Psoas muscle (tissue), 8 donors: ENCODE results near the gene RAPH1. TPM values are rescaled to one million over a fixed set of nuclear protein-coding genes. Genes with fewer than 3 reads are reported as not detected.
A peak's percentile ranks its signal among the peaks of the same experiment; 100 is the strongest.

Experiments
- ATAC-seq, 4 donors: fragments of 200-7000 bp; cut with Tn5 transposase; one replicate each; pipeline ENCODE4 v1.9.1; 2020; ENCODE audit warnings: moderate library complexity in 3 of 4, mild to moderate bottlenecking in 2 of 4
- DNase-seq, 2 donors: peaks; one replicate each; pipeline ENCODE4 v3.0.0-alpha.2; 2020
- H3K27ac ChIP-seq: fragments of 200-600 bp; one replicate; pipeline ENCODE4 v1.8.0; 2022
- H3K27me3 ChIP-seq, 3 donors: fragments of 200-600 bp in 1 of 3; one replicate each; pipeline versions ENCODE4 v1.6.1 to v1.8.0; 2013 to 2022; ENCODE audit warnings: low read length in 2 of 3, mild to moderate bottlenecking in 2 of 3, moderate library complexity in 1 of 3; ENCODE audit not compliant: insufficient read depth in 3 of 3
- H3K36me3 ChIP-seq, 2 donors: fragments of 200-600 bp in 1 of 2; one replicate each; pipeline versions ENCODE4 v1.6.1 to v1.8.0; 2013 to 2022; ENCODE audit warnings: low read depth in 1 of 2, mild to moderate bottlenecking in 1 of 2, moderate library complexity in 1 of 2; ENCODE audit not compliant: insufficient read depth in 1 of 2
- H3K4me1 ChIP-seq: fragments of 200-600 bp; one replicate; pipeline ENCODE4 v1.8.0; 2022
- H3K4me3 ChIP-seq: fragments of 200-600 bp; one replicate; pipeline ENCODE4 v1.8.0; 2022; ENCODE audit warnings: mild to moderate bottlenecking
- H3K9me3 ChIP-seq: fragments of 200-600 bp; one replicate; pipeline ENCODE4 v1.8.0; 2022
- WGBS, 3 donors: extraction: QIAGEN DNeasy Blood & Tissue Kit; methylation state at CpG; one replicate each; pipeline versions ENCODE4 v1.1.6 to v1.1.7; 2013; 5-methylcytosine and 5-hydroxymethylcytosine counted together
- intact Hi-C, 2 donors: fragments of 100-400 bp; cut with DNase I; formaldehyde crosslinking; loops; one replicate each; pipeline versions ENCODE4 v1.11.0 to v1.14.2; 2022
- polyA plus RNA-seq, 3 donors: library from polyadenylated mRNA; stranded (reverse); fragments of 200-250 nt; gene quantifications; one replicate each; pipeline ENCODE4 v1.2.3, GENCODE V29; 2013
- total RNA-seq, 4 donors: library from RNA; stranded (reverse); fragmentation: NEBNext Ultra II Directional in 2 of 4; extraction: Animal tissue kit (Norgen Biotek cat#: 25700) in 2 of 4; gene quantifications; one replicate each; pipeline versions ENCODE4 v1.2.1 to v1.2.4, GENCODE V29; 2021 to 2023
- TF ChIP-seq, protein P1 (sequence below): fragments of 200-600 bp; IDR thresholded peaks from one replicate; pipeline ENCODE4 v1.8.0; 2022; ENCODE audit warnings: antibody characterized with exemption
- donor health status: healthy with polysubstance abuse.
- donor health status: DM: no; HTN: no; CAD: no; lungs with moderate emphysema.
- donor health status: Bipolar disorder and iron deficiency.
- donor health status: healthy.
- donor health status: DM: yes; HTN: yes; CAD: no.
- donor health status: DM: no; HTN: no; CAD: no.
- donor health status: DM: no; HTN: no; CAD: no.
- donor health status: DM: yes; HTN: yes; CAD: no.

RAPH1 gene
- total and polyA plus RNA-seq, 7 donors: 4.3 to 47.6 (median 21.9) TPM

DNA sequence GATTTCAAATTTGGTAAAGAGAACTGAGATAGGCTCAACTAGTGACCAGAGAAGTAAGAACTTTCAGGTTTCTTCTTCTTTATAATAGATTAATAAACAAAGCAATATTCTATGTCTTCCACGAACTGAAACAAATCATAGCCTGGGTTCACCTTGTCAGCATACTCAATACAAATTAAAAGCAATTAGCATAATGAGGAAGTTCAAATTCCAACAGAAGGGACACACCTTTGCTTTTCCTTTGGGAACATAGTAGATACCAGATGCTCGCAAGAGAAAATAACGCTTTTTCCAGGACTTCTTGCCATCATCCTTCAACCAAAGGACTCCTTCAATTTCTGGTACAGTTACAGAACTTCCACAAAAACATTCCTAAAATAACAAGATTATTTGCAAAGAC lies 79.9 kb downstream of the RAPH1 start:
- Histone ChIP-seq H3K4me3 (no peak overlapping the region), H3K36me3 (peaks cover 11 to 89% of the 10 kb centered on the region in 2 donors), H3K4me1 (no peaks in the 10 kb centered on the region), H3K27me3 (no peaks in the 10 kb centered on the region), H3K9me3 (no peaks in the 10 kb centered on the region), H3K27ac (no peak overlapping the region)
- ATAC-seq (no peak), DNase-seq (no peak)
- 73 to 75% (median 73%) methylated on average over 3 of the region's 3 CpGs for WGBS, 3 donors
- intact Hi-C loops: loop anchor here in 1 of 2 donors (10.0 kb wide), 1 partner anchor 220 kb away; the partner anchor contains the start of gene CYP20A1
- TF ChIP-seq, protein P1, sequence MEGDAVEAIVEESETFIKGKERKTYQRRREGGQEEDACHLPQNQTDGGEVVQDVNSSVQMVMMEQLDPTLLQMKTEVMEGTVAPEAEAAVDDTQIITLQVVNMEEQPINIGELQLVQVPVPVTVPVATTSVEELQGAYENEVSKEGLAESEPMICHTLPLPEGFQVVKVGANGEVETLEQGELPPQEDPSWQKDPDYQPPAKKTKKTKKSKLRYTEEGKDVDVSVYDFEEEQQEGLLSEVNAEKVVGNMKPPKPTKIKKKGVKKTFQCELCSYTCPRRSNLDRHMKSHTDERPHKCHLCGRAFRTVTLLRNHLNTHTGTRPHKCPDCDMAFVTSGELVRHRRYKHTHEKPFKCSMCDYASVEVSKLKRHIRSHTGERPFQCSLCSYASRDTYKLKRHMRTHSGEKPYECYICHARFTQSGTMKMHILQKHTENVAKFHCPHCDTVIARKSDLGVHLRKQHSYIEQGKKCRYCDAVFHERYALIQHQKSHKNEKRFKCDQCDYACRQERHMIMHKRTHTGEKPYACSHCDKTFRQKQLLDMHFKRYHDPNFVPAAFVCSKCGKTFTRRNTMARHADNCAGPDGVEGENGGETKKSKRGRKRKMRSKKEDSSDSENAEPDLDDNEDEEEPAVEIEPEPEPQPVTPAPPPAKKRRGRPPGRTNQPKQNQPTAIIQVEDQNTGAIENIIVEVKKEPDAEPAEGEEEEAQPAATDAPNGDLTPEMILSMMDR: no peak

DNA sequence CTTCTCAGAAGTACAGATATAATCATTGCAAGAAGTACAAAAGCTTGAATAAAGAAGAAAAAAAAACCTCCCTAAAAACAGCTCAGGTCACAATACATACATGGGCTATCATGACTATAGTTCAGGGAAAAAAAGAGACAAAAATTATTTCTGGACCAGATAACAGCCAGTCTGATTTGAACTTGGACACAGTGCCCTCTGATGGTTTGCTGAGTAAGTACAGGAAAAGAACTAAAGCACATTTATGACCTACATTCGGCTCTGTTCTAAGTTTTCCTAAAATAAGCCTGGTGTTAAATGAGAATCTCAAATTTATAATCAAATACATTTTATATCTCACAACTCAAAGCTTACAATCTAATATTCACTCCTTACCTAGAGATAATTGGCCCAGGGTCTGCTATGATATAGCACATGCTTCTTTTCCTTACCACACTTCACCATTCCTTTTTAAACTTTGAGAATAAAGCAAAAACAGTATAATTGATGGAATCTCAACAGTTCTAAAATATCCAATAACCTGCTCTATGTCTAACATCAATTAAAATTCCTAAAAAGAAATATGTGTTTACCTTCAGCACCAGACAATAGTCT lies 81.1 kb downstream of the RAPH1 start:
- no peak for DNase-seq
- intact Hi-C loops: loop anchor here in 1 of 2 donors (5.0 to 10.0 kb wide), 2 partner anchors 219 to 1952 kb away; partner anchors contain the start of gene CYP20A1
- H3K36me3 ChIP-seq: peaks cover 11 to 88% of the 10 kb centered on the region in 2 donors
- TF ChIP-seq, protein P1: peak; percentile 72
- H3K4me1 ChIP-seq: no peaks in the 10 kb centered on the region
- no peaks in the 10 kb centered on the region for H3K9me3 ChIP-seq
- WGBS, 3 donors: 0 to 4% (median 4%) methylated on average over 1 of the region's 1 CpG
- H3K4me3 ChIP-seq: no peak overlapping the region
- peak; percentile 53 to 93 (median 75) for ATAC-seq
- H3K27ac ChIP-seq: no peak overlapping the region
- H3K27me3 ChIP-seq: no peaks in the 10 kb centered on the region

DNA sequence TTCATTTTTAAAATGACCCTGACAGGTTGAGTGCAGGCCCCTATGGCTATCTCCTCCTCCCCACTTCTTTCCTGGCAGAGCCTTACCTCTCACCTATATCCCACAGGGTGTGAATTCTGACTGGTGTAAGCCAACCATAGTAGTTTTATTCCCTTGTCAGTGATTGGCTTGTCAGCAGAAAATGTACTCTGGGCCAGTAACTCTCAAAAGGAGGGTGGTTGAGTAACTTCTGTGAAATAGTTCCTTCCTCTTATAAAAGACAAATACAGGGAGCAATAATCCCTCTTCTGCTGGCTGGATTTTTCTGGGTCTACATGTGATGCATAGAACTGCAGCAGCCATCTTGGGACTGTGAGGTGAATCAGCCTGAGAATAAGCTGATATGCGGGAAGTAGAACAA lies 83.4 kb downstream of the RAPH1 start:
- Histone ChIP-seq H3K27ac (no peak overlapping the region), H3K4me3 (no peak overlapping the region), H3K4me1 (no peaks in the 10 kb centered on the region), H3K36me3 (peaks cover 8 to 88% of the 10 kb centered on the region in 2 donors), H3K9me3 (no peaks in the 10 kb centered on the region), H3K27me3 (no peaks in the 10 kb centered on the region)
- intact Hi-C loops: loop anchor here in 1 of 2 donors (5.0 to 10.0 kb wide), 2 partner anchors 217 to 1949 kb away; partner anchors contain the start of gene CYP20A1
- ATAC-seq (no peak), DNase-seq (no peak)
- 91 to 99% (median 93%) methylated on average over 1 of the region's 1 CpG for WGBS, 3 donors
- TF ChIP-seq, protein P1: no peak

DNA sequence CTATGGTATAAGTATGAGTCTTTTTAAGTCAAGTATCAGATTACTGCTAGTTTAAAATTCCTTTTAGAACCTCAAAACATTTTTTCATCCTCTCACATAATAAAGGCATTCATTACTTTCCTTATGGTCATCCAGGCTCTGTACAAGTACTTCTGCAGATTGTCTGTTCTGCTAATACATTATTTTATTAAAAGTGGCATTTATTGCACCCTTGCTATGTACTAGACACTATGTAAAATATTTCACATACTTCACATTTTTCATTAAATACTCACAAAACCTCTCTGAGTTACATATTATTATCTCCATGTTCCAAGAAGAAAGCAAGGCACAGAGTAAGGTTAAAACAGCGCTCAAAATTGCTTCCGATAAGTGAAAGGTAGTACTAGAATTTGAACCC lies 84.1 kb downstream of the RAPH1 start:
- DNase-seq: no peak
- TF ChIP-seq, protein P1: no peak
- Histone ChIP-seq H3K36me3 (peaks cover 11 to 91% of the 10 kb centered on the region in 2 donors), H3K9me3 (no peaks in the 10 kb centered on the region), H3K27me3 (no peaks in the 10 kb centered on the region), H3K27ac (no peak overlapping the region), H3K4me3 (no peak overlapping the region), H3K4me1 (no peaks in the 10 kb centered on the region)
- no peak for ATAC-seq
- 96 to 98% (median 97%) methylated on average over 2 of the region's 2 CpGs for WGBS, 3 donors
- intact Hi-C loops: loop anchor here in 1 of 2 donors (5.0 to 10.0 kb wide), 2 partner anchors 216 to 1949 kb away; partner anchors contain the start of gene CYP20A1
